GM21360 (cell line): Measurements from ENCODE around the gene CCDC63.

Experiments
- ATAC-seq: cut with Tn5 transposase; IDR thresholded peaks from one replicate; pipeline ENCODE4 v1.9.1; 2021; ENCODE audit warnings: mild to moderate bottlenecking, moderate library complexity; ENCODE audit not compliant: unreplicated experiment

CCDC63 gene

GRCh38 chr12:110846615-110847566 lies at the start of gene CCDC63:
TSS of gene CCDC63 (plus strand) at chr12:110846987. CDS start at chr12:110852955, 5,968 bp downstream.
- no peak for ATAC-seq

GRCh38 chr12:110798461-110798860 lies 48.3 kb upstream of the CCDC63 start:
- no peak for ATAC-seq

- ATAC-seq = no peak
Measured at GRCh38 chr12:110802489-110802888, 44.3 kb upstream of the CCDC63 start.

GRCh38 chr12:110804406-110804805 lies 42.4 kb upstream of the CCDC63 start:
- no peak for ATAC-seq

GRCh38 chr12:110807640-110808039 lies 39.1 kb upstream of the CCDC63 start:
- no peak for ATAC-seq

GRCh38 chr12:110809149-110809548 lies 37.6 kb upstream of the CCDC63 start:
- no peak for ATAC-seq

- no peak for ATAC-seq
Measured at GRCh38 chr12:110811972-110812371, 34.8 kb upstream of the CCDC63 start.

GRCh38 chr12:110813285-110813684 lies 33.5 kb upstream of the CCDC63 start:
- ATAC-seq = no peak

- ATAC-seq = no peak
Measured at GRCh38 chr12:110813756-110814155, 33.0 kb upstream of the CCDC63 start.

- no peak for ATAC-seq
Measured at GRCh38 chr12:110816248-110816647, 30.5 kb upstream of the CCDC63 start.

- no peak for ATAC-seq
Measured at GRCh38 chr12:110816779-110817178, 30.0 kb upstream of the CCDC63 start.

GRCh38 chr12:110818511-110818910 lies 28.3 kb upstream of the CCDC63 start:
- ATAC-seq = no peak

GRCh38 chr12:110819150-110819549 lies 27.6 kb upstream of the CCDC63 start:
- no peak for ATAC-seq

GRCh38 chr12:110819646-110820045 lies 27.1 kb upstream of the CCDC63 start:
- ATAC-seq = no peak

- no peak for ATAC-seq
Measured at GRCh38 chr12:110821917-110822316, 24.9 kb upstream of the CCDC63 start.

GRCh38 chr12:110822821-110823415 lies 23.9 kb upstream of the CCDC63 start:
- no peak for ATAC-seq

GRCh38 chr12:110824342-110824741 lies 22.4 kb upstream of the CCDC63 start:
- ATAC-seq = no peak

- ATAC-seq = no peak
Measured at GRCh38 chr12:110825530-110825929, 21.3 kb upstream of the CCDC63 start.

GRCh38 chr12:110826592-110827200 lies 20.1 kb upstream of the CCDC63 start:
- ATAC-seq = peak; percentile 75

GRCh38 chr12:110829308-110829707 lies 17.5 kb upstream of the CCDC63 start:
- ATAC-seq = no peak

GRCh38 chr12:110836291-110836690 lies 10.5 kb upstream of the CCDC63 start:
- no peak for ATAC-seq

GRCh38 chr12:110841007-110841406 lies 5.8 kb upstream of the CCDC63 start:
- no peak for ATAC-seq
